OCI-LY3 (cell line): ENCODE data around the gene MMP2.

Experiments used
- CTCF ChIP-seq: fragments of 200-600, 300-600 bp; sonication (generic); IDR thresholded peaks from 2 replicates; pipeline ENCODE4 v1.5.1; 2014; ENCODE audit warnings: antibody characterized with exemption, low read length, low read depth
- EZH2phosphoT487 ChIP-seq: fragments of 200-600 bp; shearing (Covaris generic); IDR thresholded peaks from 2 replicates; pipeline ENCODE4 v1.6.1; 2018; ENCODE audit warnings: antibody characterized with exemption, mixed run types, low read depth

GRCh38 chr16:55503726-55504550 lies 24.9 kb downstream of the MMP2 start:
- TF ChIP-seq CTCF (no peak), EZH2phosphoT487 (no peak)
